NOMO-1 treated with DMSO at 0.1 percent for 48 hours (cell line): ENCODE data around the gene SDHAF1.
A peak's percentile ranks its signal among the peaks of the same experiment; 100 is the strongest.
"Not testable (repeated sequence)": the region's sequence is repeated elsewhere in the genome, so short reads cannot be mapped to it uniquely, and the experiment has no call there.

Experiments used
- DNase-seq: peaks from one replicate; lab custom pipeline; 2025; ENCODE audit not compliant: unreplicated experiment; lab: John Stamatoyannopoulos, UW

SDHAF1 gene

GRCh38 chr19:35995048-35995993 lies at the start of gene SDHAF1:
TSS of gene SDHAF1 (plus strand) at chr19:35995188. CDS start at chr19:35995275, 87 bp downstream.
- peak; percentile 94 for DNase-seq

GRCh38 chr19:35946203-35946602 lies 48.8 kb upstream of the SDHAF1 start:
- DNase-seq: no peak

GRCh38 chr19:35949131-35949530 lies 45.9 kb upstream of the SDHAF1 start:
- DNase-seq: no peak

- no peak for DNase-seq
These were observed 38.9 kb upstream of the SDHAF1 start for GRCh38 chr19:35955881-35956634.

GRCh38 chr19:35957411-35957810 lies 37.6 kb upstream of the SDHAF1 start:
- not testable (repeated sequence) for DNase-seq

- DNase-seq: no peak
These were observed 36.3 kb upstream of the SDHAF1 start for GRCh38 chr19:35958660-35959039.

GRCh38 chr19:35959040-35959967 lies 35.7 kb upstream of the SDHAF1 start:
- no peak for DNase-seq

GRCh38 chr19:35959968-35960320 lies 35.0 kb upstream of the SDHAF1 start:
- DNase-seq: no peak

- DNase-seq: no peak
These were observed 34.5 kb upstream of the SDHAF1 start for GRCh38 chr19:35960432-35960972.

- DNase-seq: peak; percentile 26
These were observed 31.5 kb upstream of the SDHAF1 start for GRCh38 chr19:35963514-35963913.

- DNase-seq: no peak
These were observed 28.2 kb upstream of the SDHAF1 start for GRCh38 chr19:35966771-35967170.

- no peak for DNase-seq
These were observed 21.5 kb upstream of the SDHAF1 start for GRCh38 chr19:35973487-35973886.

GRCh38 chr19:35975608-35976214 lies 19.3 kb upstream of the SDHAF1 start:
- DNase-seq: no peak

GRCh38 chr19:35977446-35978222 lies 17.4 kb upstream of the SDHAF1 start:
- peak; percentile 11 for DNase-seq

GRCh38 chr19:35978271-35978670 lies 16.7 kb upstream of the SDHAF1 start:
- no peak for DNase-seq

GRCh38 chr19:35978832-35979365 lies 16.1 kb upstream of the SDHAF1 start:
- DNase-seq: no peak

GRCh38 chr19:35980997-35981396 lies 14.0 kb upstream of the SDHAF1 start:
- not testable (repeated sequence) for DNase-seq

GRCh38 chr19:35983177-35983576 lies 11.8 kb upstream of the SDHAF1 start:
- no peak for DNase-seq

GRCh38 chr19:35986111-35986510 lies 8.9 kb upstream of the SDHAF1 start:
- DNase-seq: no peak
